SK-N-SH treated with all-trans-retinoic acid at 6 μM for 48 hours (cell line): ENCODE results near the gene TRRAP.

Source experiments
- ATAC-seq: fragments of 200-7000 bp; cut with Tn5 transposase; 3 replicates; pipeline ENCODE4 v1.9.1; 2020; ENCODE audit warnings: mild to moderate bottlenecking, moderate library complexity
- ARNTL ChIP-seq: fragments of 450-650 bp; formaldehyde crosslinking; IDR thresholded peaks from 2 replicates; pipeline ENCODE4 v1.5.0; 2020; ENCODE audit warnings: low read depth, mild to moderate bottlenecking, moderate library complexity, borderline replicate concordance
- BACH2 ChIP-seq: fragments of 250-450 bp; sonication (Bioruptor Pico); IDR thresholded peaks from 2 replicates; pipeline ENCODE4 v1.9.0; 2021; ENCODE audit warnings: mild to moderate bottlenecking, borderline replicate concordance
- CREB5 ChIP-seq: fragments of 250-450 bp; sonication (Bioruptor Pico); IDR thresholded peaks from 2 replicates; pipeline ENCODE4 v1.5.1; 2020; ENCODE audit warnings: low read depth, mild to moderate bottlenecking, moderate library complexity
- ESRRG ChIP-seq: fragments of 250-450 bp; sonication (Bioruptor Pico); IDR thresholded peaks from 2 replicates; pipeline ENCODE4 v1.6.1; 2021; ENCODE audit warnings: mild to moderate bottlenecking
- GLIS3 ChIP-seq: fragments of 250-450 bp; sonication (Bioruptor Pico); IDR thresholded peaks from 2 replicates; pipeline ENCODE4 v1.5.0; 2020; ENCODE audit warnings: mild to moderate bottlenecking, moderate library complexity
- ISL1 ChIP-seq: fragments of 250-450 bp; sonication (Bioruptor Pico); IDR thresholded peaks from 2 replicates; pipeline ENCODE4 v2.1.2; 2022; ENCODE audit warnings: mild to moderate bottlenecking, moderate library complexity
- OSR1 ChIP-seq: fragments of 250-450 bp; sonication (Bioruptor Pico); IDR thresholded peaks from 2 replicates; pipeline ENCODE4 v1.8.0; 2022; ENCODE audit warnings: moderate library complexity, mild to moderate bottlenecking, inconsistent platforms
- RARB ChIP-seq: fragments of 250-450 bp; sonication (Bioruptor Pico); IDR thresholded peaks from 2 replicates; pipeline ENCODE4 v1.8.0; 2021; ENCODE audit warnings: mild to moderate bottlenecking, moderate library complexity
- SNAI2 ChIP-seq: fragments of 250-450 bp; sonication (Bioruptor Pico); IDR thresholded peaks from 2 replicates; pipeline ENCODE4 v1.5.0; 2020; ENCODE audit warnings: mild to moderate bottlenecking, moderate library complexity
- TCF4 ChIP-seq: fragments of 250-450 bp; sonication (Bioruptor Pico); IDR thresholded peaks from 2 replicates; pipeline ENCODE4 v1.8.0; 2021; ENCODE audit warnings: mild to moderate bottlenecking, moderate library complexity, borderline replicate concordance
- TOX ChIP-seq: fragments of 250-450 bp; sonication (Bioruptor Pico); IDR thresholded peaks from 2 replicates; pipeline ENCODE4 v1.8.0; 2021; ENCODE audit warnings: mild to moderate bottlenecking, moderate library complexity, borderline replicate concordance
- ZFP3 ChIP-seq: fragments of 250-450 bp; sonication (Bioruptor Pico); IDR thresholded peaks from 2 replicates; pipeline ENCODE4 v1.5.0; 2020; ENCODE audit warnings: mild to moderate bottlenecking, moderate library complexity
- ZFP30 ChIP-seq: fragments of 450-650 bp; formaldehyde crosslinking; IDR thresholded peaks from 2 replicates; pipeline ENCODE4 v1.5.0; 2022; ENCODE audit warnings: mild to moderate bottlenecking, moderate library complexity
- ZNF565 ChIP-seq: fragments of 450-650 bp; formaldehyde crosslinking; conservative IDR thresholded peaks from 2 replicates; pipeline ENCODE4 v1.5.0; 2020; ENCODE audit warnings: low read depth, mild to moderate bottlenecking, moderate library complexity
- ZNF70 ChIP-seq: fragments of 450-650 bp; formaldehyde crosslinking; IDR thresholded peaks from 2 replicates; pipeline ENCODE4 v1.5.0; 2020; ENCODE audit warnings: mild to moderate bottlenecking, moderate library complexity
- ZNF8 ChIP-seq: fragments of 450-650 bp; formaldehyde crosslinking; IDR thresholded peaks from 2 replicates; pipeline ENCODE4 v1.5.0; 2020; ENCODE audit warnings: mild to moderate bottlenecking, moderate library complexity
- TF ChIP-seq, protein P1 (sequence below): fragments of 250-450 bp; sonication (Bioruptor Pico); IDR thresholded peaks from 2 replicates; pipeline ENCODE4 v1.8.0; 2020; ENCODE audit warnings: mild to moderate bottlenecking, moderate library complexity, borderline replicate concordance
- TF ChIP-seq, protein P2 (sequence below): fragments of 250-450 bp; sonication (Bioruptor Pico); IDR thresholded peaks from 2 replicates; pipeline ENCODE4 v1.5.1; 2021; ENCODE audit warnings: mild to moderate bottlenecking, moderate library complexity
- TF ChIP-seq, protein P3 (sequence below): fragments of 250-450 bp; sonication (Bioruptor Pico); IDR thresholded peaks from 2 replicates; pipeline ENCODE4 v1.5.0; 2020; ENCODE audit warnings: mild to moderate bottlenecking, moderate library complexity

TRRAP gene

DNA sequence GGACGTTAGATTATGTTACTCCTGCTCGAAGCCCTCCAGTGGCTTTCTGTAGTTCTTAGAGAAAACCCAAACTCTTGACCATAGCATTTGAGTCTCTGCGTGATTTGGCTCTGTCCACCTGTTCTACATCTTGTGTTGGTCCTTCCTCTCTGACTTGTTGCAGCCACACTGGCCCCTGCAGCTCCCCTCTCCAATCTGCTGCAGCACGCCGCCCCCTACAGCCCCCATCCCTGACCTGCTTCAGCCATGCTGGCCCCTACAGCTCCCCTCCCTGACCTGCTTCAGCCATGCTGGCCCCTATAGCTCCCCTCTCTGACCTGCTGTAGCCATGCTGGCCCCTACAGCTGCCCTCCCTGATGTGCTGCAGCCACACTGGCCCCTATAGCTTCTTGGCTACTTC lies 29.2 kb downstream of the TRRAP start:
- TF ChIP-seq ZFP30 (no peak), ZNF70 (CRISPR knock-in tag) (no peak), GLIS3 (CRISPR knock-in tag) (no peak), ZFP3 (no peak), TOX (CRISPR knock-in tag) (no peak), ISL1 (CRISPR knock-in tag) (no peak), ZNF565 (CRISPR knock-in tag) (no peak), CREB5 (CRISPR knock-in tag) (no peak), RARB (CRISPR knock-in tag) (no peak)
- TF ChIP-seq, protein P1, sequence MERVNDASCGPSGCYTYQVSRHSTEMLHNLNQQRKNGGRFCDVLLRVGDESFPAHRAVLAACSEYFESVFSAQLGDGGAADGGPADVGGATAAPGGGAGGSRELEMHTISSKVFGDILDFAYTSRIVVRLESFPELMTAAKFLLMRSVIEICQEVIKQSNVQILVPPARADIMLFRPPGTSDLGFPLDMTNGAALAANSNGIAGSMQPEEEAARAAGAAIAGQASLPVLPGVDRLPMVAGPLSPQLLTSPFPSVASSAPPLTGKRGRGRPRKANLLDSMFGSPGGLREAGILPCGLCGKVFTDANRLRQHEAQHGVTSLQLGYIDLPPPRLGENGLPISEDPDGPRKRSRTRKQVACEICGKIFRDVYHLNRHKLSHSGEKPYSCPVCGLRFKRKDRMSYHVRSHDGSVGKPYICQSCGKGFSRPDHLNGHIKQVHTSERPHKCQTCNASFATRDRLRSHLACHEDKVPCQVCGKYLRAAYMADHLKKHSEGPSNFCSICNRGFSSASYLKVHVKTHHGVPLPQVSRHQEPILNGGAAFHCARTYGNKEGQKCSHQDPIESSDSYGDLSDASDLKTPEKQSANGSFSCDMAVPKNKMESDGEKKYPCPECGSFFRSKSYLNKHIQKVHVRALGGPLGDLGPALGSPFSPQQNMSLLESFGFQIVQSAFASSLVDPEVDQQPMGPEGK (CRISPR knock-in tag) = no peak

GRCh38 chr7:98908585-98908984 lies 30.3 kb downstream of the TRRAP start:
- TF ChIP-seq ARNTL (CRISPR knock-in tag) (no peak), GLIS3 (CRISPR knock-in tag) (no peak), SNAI2 (CRISPR knock-in tag) (no peak)
- TF ChIP-seq, protein P2, sequence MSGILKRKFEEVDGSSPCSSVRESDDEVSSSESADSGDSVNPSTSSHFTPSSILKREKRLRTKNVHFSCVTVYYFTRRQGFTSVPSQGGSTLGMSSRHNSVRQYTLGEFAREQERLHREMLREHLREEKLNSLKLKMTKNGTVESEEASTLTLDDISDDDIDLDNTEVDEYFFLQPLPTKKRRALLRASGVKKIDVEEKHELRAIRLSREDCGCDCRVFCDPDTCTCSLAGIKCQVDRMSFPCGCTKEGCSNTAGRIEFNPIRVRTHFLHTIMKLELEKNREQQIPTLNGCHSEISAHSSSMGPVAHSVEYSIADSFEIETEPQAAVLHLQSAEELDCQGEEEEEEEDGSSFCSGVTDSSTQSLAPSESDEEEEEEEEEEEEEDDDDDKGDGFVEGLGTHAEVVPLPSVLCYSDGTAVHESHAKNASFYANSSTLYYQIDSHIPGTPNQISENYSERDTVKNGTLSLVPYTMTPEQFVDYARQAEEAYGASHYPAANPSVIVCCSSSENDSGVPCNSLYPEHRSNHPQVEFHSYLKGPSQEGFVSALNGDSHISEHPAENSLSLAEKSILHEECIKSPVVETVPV (CRISPR knock-in tag) = no peak
- TF ChIP-seq, all 23 proteins: peak for 0
- no peak for ATAC-seq

More for the DNA sequence above, 29.2 kb downstream of the TRRAP start:
- no peak for ATAC-seq

DNA sequence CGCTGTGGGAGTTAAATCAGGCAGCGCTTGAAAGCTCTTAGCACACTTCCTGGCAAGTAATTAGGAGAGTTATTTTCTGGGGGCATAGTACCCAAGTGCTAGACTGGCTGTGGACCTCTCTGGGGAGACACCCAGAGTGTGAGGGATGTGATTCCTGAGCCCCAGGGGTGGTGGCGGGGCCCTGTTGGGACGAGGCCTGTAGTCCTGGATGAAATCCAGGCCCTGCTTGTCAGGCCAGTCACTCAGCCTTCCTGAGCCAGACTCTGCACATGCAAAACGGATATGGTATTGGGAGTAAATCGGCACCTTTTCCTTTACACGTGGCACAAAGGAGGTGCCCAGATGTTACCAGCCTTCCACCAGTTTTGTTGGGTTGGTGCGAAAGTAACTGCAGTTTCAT lies 31.2 kb downstream of the TRRAP start:
- no peak for TF ChIP-seq ARNTL (CRISPR knock-in tag)
- no peak for TF ChIP-seq TCF4 (CRISPR knock-in tag)
- TF ChIP-seq ZNF565 (CRISPR knock-in tag) = no peak
- TF ChIP-seq OSR1 (CRISPR knock-in tag) = no peak
- no peak for TF ChIP-seq RARB (CRISPR knock-in tag)
- TF ChIP-seq, protein P1 (CRISPR knock-in tag) = no peak
- TF ChIP-seq TOX (CRISPR knock-in tag) = no peak
- TF ChIP-seq CREB5 (CRISPR knock-in tag) = no peak
- TF ChIP-seq BACH2 (CRISPR knock-in tag) = no peak
- no peak for TF ChIP-seq GLIS3 (CRISPR knock-in tag)
- TF ChIP-seq ZNF8 = no peak
- TF ChIP-seq ESRRG (CRISPR knock-in tag) = no peak
- no peak for TF ChIP-seq ZFP30
- no peak for TF ChIP-seq SNAI2 (CRISPR knock-in tag)
- TF ChIP-seq, protein P3, sequence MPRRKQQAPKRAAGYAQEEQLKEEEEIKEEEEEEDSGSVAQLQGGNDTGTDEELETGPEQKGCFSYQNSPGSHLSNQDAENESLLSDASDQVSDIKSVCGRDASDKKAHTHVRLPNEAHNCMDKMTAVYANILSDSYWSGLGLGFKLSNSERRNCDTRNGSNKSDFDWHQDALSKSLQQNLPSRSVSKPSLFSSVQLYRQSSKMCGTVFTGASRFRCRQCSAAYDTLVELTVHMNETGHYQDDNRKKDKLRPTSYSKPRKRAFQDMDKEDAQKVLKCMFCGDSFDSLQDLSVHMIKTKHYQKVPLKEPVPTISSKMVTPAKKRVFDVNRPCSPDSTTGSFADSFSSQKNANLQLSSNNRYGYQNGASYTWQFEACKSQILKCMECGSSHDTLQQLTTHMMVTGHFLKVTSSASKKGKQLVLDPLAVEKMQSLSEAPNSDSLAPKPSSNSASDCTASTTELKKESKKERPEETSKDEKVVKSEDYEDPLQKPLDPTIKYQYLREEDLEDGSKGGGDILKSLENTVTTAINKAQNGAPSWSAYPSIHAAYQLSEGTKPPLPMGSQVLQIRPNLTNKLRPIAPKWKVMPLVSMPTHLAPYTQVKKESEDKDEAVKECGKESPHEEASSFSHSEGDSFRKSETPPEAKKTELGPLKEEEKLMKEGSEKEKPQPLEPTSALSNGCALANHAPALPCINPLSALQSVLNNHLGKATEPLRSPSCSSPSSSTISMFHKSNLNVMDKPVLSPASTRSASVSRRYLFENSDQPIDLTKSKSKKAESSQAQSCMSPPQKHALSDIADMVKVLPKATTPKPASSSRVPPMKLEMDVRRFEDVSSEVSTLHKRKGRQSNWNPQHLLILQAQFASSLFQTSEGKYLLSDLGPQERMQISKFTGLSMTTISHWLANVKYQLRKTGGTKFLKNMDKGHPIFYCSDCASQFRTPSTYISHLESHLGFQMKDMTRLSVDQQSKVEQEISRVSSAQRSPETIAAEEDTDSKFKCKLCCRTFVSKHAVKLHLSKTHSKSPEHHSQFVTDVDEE (CRISPR knock-in tag) = no peak
- no peak for TF ChIP-seq ISL1 (CRISPR knock-in tag)

More for the DNA sequence above, 31.2 kb downstream of the TRRAP start:
- no peak for ATAC-seq
